NCI-H146 (cell line): Measurements from ENCODE around the gene ARL6IP5.
A peak's percentile ranks its signal among the peaks of the same experiment; 100 is the strongest.

Source experiments
- DNase-seq: peaks from one replicate; lab custom pipeline; 2025; lab: John Stamatoyannopoulos, UW

Gene ARL6IP5

DNA sequence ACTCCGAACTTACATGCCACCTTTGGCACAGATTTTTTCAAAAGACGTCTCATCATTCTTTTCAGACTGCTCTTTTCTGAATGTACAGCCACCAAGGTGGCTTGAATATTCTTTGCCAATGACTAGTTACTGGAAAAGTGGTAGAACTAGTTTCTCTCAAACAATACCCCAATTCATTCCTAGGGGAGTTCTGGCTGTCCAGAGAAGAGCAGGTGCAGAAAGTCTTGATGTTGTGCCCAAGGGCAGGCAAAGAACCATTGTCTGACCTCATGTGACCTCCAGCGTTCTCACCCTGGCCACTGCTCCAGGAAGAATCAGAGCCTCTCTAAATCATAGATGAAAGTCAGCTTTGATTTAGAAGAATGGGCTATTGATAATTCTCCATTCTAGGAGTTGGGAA is 32.2 kb downstream of the ARL6IP5 start:
- DNase-seq, result no peak

DNA sequence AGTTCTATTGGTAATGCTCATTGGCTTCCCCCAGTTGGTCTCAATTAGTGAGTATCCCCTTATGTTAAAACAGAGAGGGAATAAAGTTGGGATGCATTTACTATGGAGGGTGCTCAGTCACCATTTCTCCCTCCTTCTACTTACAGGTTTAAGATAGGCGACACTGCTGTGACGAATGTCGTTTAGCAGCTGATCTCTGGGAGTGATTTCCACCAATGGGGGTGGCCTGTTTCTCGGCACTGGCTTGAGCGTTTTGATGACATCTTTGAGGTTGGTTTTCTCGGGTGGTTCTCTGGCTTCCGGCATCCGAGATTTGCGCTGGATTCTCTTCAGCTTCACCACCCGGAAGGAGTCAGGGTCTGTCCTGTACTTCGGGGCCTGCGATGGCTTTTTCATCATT is 33.8 kb downstream of the ARL6IP5 start:
- no peak for DNase-seq

GRCh38 chr3:69119138-69119537 is 34.4 kb downstream of the ARL6IP5 start:
- DNase-seq, result no peak

GRCh38 chr3:69119681-69120080 is 34.9 kb downstream of the ARL6IP5 start:
- no peak for DNase-seq

GRCh38 chr3:69120879-69121464 is 36.2 kb downstream of the ARL6IP5 start:
- peak; percentile 58 for DNase-seq

- DNase-seq, result no peak
Measured at GRCh38 chr3:69121513-69121912, 36.8 kb downstream of the ARL6IP5 start.

DNA sequence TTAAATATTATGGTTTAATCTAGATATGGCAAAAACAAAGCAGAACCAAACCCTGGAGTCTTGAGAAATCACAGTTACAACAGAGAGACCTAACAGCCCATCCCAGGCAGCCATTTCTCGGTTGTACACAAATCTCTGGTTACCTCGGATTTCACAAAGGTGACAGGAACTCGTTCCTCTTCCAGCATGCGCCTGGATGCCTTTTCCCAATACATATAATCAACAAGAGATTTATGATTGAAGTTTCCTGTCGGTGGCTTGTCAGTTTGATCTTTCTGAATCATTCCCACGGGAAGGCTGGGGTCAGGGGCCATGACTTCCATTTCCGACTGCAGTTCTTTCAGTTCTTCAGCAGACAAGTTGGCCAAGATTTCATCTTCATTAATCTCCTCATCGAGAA is 37.2 kb downstream of the ARL6IP5 start:
- DNase-seq, result no peak

DNA sequence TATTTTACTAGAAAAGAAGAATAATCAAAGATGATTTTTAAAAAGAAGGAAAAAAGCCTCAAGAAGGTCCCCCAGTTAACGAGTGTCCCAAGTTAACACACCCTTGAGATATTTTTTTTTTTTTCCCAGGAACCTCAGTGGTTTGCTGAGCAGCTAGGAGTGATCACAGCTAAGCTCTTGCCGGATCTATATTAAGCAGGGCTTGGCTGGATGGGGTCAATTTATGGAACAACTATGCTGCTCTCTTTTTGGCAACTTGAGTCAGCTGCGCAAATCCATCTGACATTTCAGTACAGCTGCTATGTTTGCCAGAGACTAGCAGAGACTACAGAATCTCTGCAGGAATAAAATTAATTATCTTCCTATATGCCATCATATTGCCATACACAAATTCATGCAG is 37.7 kb downstream of the ARL6IP5 start, which contains the start of gene LMOD3:
LMOD3 (minus strand) TSS at position 193 of the 400 bp plus-strand sequence. CDS start 209 bp downstream, outside the sequence.
- no peak for DNase-seq

- no peak for DNase-seq
Measured at GRCh38 chr3:69126216-69126615, 41.5 kb downstream of the ARL6IP5 start.

DNA sequence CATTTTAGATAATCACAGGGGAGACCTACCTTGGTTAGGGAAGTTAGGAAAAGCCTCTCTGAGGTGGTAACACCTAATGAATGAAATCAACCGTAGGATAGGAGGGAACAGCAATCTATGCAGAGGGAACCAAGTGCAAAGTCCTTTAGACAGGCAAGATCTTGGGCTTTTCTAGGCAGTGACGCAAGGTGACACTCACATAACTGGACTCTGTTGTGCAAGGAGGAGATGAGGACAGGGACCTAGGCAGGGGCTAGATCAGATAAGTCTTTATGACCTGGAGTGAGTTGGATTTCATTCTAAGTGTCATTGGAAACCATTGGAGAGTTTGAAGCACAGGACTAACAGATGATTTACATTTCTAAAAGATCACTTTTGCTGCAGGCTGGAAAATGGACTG is 42.3 kb downstream of the ARL6IP5 start:
- no peak for DNase-seq

DNA sequence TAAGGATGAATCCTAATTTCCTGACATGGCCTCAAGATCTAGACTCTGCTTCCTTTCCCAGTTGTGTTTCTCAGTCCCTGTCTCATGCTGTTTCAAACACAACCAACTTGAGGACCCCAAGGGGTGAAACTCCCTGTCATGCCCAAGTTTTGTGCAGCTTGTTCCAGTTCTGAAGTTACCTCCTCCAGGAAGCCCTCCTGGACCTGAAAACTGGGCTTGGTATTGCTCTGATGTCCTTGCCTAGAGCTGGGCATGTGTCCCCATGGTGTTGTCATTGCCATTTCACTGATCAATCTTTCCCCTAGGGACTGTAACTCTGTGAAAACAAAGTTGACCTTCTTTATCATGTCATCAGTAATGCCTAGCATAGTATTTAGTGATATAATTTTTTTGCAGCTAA is 43.8 kb downstream of the ARL6IP5 start:
- no peak for DNase-seq

GRCh38 chr3:69129531-69129930 is 44.8 kb downstream of the ARL6IP5 start:
- DNase-seq, result no peak

- no peak for DNase-seq
Measured at GRCh38 chr3:69130689-69131088, 46.0 kb downstream of the ARL6IP5 start.

DNA sequence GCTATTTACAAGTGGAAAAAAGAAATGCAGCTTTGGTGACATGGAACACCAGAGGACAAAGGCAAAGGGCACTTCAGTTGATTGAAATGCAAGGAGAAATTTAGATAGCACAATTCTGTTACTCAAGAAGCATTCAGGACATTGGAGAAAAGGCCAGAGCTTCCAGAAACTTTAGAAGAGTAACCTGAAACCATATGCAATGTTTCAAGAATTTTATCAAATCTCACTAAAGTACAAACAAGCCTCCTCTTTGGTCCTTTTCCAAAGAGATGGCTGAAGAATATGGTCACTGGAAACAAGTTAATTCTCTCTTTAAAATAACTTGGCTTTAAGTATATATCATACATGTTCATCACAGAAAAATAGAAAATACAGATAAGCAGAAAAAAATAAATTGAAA is 52.3 kb downstream of the ARL6IP5 start:
- DNase-seq, result no peak

DNA sequence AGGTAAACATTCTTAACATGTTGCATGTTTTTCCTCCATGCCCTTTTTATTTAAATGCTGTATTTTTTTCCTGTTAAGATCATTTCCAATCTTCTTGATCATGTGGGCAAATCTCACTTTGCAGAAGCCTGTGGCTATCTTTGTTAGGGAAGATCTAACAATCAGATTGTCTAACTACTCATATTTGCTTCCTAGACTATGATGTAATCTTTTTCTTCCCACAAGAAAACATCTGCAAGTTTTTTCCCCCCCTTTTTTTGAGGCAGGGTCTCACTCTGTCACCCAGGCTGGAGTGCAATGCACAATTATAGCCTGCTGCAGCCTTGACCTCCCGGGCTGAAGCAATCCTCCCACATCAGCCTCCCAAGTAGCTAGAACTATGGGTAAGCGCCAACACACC is 52.7 kb downstream of the ARL6IP5 start:
- no peak for DNase-seq

DNA sequence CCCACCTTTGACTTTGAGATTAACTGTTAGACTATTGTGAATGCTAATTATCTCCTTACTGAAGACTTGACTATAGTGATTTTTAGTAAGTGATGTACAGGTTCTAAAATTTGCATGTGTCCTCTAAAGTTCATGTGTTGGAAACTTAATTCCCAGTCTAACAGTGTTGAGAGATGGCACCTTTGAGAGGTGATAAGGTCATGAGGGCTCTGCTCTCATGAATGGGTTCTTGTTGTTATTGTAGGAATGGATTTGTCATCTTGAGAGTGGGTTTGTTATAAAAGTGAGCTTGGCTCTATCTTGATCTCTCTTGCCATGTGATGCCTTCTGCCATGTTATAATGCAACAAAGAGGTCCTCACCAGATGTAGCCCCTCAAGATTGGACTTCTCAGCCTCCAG is 56.6 kb downstream of the ARL6IP5 start:
- no peak for DNase-seq

GRCh38 chr3:69142090-69142489 is 57.4 kb downstream of the ARL6IP5 start:
- DNase-seq, result no peak

DNA sequence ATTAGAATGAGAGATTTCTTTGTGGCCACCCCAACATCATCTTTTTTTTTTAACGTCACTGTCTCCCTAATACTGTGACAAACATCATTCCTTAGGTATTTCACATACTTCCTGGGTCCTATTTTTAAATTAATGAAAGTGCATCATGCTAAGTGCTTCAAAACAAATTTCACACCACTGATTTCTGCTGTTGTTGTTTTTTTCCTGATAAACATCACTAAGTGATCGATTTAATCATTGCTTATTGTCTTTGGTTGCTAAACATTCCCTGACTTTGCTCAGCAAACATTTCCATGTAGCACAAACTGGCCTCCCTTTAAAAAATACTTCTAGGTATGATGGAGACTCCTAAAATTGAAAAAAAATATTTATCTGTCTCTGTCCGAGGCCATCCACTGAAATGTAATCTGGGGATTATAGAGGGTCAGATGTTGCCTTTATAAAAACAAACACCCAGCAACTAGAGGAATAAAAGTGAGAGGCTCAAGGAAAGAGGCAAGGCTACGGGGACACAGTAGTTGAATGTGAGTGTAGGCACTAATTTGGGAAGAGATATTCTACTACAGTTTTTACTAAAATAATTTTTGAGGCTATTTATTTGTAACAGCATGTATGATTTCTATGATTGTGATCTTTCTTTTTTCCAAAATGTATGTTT is 58.2 kb downstream of the ARL6IP5 start:
- no peak for DNase-seq

DNA sequence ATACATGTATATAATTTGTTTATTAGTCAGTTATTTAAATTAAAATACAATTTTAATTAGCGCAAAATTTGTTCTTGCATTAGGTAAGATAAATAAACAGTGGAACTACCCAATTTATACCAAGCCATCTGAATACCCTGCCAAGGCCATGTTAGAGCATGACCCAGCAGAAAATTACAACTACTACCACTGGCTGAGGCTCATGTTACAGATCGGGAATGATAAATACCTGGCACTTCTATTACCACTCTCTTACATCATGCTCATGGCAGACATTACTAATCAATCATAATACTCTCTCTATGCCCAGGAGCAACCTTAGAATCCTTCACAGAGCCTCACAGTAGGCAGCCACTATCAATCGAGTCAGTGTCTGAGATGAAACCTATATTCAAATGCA is 58.9 kb downstream of the ARL6IP5 start:
- peak; percentile 45 for DNase-seq

DNA sequence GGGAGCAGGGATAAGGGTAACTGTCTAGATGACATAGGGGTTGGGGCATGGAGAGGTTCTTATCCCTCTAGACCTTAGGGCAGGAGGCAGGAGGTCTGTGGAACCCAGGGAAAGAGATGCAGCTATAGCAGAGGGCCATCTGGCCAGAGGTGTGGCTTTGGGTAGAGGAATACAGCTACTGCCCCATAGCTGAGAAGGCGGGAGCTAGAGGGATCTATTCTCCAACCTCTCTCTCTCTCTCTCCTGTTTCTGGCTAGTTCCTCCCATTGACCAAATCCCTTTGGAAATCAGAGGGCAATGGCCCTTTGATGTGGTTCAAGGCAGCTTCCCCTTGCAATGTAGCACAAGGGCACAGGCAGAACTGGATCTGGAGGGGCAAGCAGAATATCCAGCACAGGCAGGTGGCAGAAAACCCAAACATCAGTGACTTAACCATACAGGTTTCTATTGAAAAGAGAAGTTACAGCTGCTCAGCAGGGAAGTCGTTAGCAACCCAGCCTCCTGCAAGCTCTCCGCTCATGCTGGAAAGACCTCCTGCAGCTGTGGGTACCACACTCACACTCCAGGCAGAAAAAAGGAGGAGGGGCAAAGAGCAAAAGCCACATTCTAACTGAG is 60.0 kb downstream of the ARL6IP5 start:
- DNase-seq, result peak; percentile 84

GRCh38 chr3:69145688-69146087 is 61.0 kb downstream of the ARL6IP5 start:
- no peak for DNase-seq

- no peak for DNase-seq
Measured at GRCh38 chr3:69149586-69149985, 64.8 kb downstream of the ARL6IP5 start.
